HG02943 (cell line): ENCODE results near the gene CNP.

ENCODE experiments used
- ATAC-seq: cut with Tn5 transposase; IDR thresholded peaks from one replicate; pipeline ENCODE4 v1.9.1; 2021; ENCODE audit warnings: mild to moderate bottlenecking, low read depth, moderate library complexity; ENCODE audit not compliant: unreplicated experiment

Gene CNP

DNA sequence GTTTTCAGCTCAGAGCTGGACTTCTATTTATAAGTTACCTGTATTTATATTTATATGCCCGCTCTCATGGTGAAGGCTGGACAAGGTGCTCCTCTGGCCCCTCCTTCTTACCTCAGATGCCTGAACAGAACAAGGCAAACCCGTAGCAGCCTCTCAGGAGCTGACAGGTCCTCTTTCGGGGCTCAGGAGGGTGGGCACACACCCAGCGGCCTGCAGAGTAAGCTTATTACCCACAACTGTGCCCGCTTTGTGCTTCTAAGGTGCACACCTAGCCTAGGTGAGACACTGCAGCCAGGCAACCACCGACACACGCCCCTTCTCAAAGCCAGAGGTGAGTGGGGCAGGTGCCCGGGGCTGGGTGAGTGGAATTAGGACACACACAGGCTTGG is 58.6 kb downstream of the CNP start:
- ATAC-seq: no peak

DNA sequence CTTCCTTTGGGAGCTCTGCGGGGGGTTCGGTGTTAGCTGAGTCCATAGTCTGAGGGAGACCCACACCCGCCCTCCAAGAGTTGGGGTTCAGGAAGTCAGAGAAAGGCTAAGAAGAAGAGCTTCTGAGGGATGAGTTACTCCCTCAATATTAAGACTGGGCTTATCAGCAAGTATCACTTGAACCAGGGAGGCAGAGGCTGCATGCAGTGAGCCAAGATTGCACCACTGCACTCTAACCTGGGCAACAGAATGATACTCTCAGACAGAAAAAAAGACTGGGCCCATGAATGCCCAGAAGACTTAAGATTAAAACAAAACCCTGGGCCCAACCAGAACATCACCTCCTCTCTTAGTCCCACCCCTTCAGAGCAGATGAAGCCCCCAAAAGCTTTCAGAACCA is 59.3 kb downstream of the CNP start:
- no peak for ATAC-seq

DNA sequence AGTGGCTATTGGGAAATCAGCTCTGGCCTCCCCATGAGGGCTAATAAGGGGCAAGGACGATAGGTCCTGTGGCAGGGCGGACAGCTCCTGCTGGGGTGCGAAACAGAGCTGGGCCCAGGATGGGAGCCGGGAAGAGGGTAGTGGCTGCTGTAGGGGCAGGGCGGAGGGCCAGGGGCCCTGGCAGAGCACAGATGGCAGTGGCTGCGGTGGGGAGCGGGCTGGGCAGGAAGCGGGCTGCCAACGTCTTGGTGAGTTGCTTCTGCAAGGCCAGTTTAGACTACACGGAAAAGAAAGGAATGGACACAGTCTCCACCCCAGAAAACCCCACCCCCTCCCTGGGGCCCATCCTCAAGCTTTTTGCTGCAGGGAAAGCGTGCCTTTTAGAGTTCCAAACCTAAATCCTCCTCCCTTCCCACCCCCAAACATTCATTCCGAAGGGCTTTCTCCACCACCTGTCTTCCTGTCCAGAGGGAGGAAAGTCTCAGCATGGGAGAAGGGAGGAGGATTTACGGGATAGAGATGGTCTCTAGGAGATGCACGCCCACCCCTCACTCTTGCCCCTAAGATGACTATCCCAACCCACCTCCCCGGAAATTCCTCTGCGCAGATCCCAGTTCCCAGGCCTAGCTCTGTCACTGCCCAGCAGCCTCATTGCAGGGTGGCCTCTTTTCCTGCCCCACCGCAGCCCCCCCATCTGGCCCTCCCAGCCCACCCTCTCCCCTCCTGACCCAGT is 60.4 kb downstream of the CNP start:
- ATAC-seq: no peak
